ENCODE data around the gene LNPEP.

GRCh38 chr5:96927008-96927407 lies 8.9 kb upstream of the LNPEP start:
- TF ChIP-seq, protein P1, sequence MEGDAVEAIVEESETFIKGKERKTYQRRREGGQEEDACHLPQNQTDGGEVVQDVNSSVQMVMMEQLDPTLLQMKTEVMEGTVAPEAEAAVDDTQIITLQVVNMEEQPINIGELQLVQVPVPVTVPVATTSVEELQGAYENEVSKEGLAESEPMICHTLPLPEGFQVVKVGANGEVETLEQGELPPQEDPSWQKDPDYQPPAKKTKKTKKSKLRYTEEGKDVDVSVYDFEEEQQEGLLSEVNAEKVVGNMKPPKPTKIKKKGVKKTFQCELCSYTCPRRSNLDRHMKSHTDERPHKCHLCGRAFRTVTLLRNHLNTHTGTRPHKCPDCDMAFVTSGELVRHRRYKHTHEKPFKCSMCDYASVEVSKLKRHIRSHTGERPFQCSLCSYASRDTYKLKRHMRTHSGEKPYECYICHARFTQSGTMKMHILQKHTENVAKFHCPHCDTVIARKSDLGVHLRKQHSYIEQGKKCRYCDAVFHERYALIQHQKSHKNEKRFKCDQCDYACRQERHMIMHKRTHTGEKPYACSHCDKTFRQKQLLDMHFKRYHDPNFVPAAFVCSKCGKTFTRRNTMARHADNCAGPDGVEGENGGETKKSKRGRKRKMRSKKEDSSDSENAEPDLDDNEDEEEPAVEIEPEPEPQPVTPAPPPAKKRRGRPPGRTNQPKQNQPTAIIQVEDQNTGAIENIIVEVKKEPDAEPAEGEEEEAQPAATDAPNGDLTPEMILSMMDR (conservative IDR thresholded peaks at IDR 0.05; ENCODE audit: low read depth, low read length): no peak
- TF ChIP-seq RAD21 (IDR thresholded peaks at IDR 0.05; ENCODE audit: low read length) (no peak), POLR2A (IDR thresholded peaks at IDR 0.05; ENCODE audit: low read depth, low read length) (no peak), RFX5 (IDR thresholded peaks at IDR 0.05; ENCODE audit: low read depth, low read length) (no peak), RCOR1 (IDR thresholded peaks at IDR 0.05; ENCODE audit: insufficient replicate concordance, low read length) (no peak)
